Muscle of leg (tissue), 16 donors: ENCODE measurements around the gene C5AR1. TPM values are rescaled to one million over a fixed set of nuclear protein-coding genes. Genes with fewer than 3 reads are reported as not detected.
"Not testable (repeated sequence)": the region's sequence is repeated elsewhere in the genome, so short reads cannot be mapped to it uniquely, and the experiment has no call there.

Source experiments
- DNase-seq: peaks from one replicate; pipeline ENCODE4 v3.0.0; 2013
- H3K27ac ChIP-seq: one replicate; pipeline ENCODE4 v1.5.1; 2013; ENCODE audit warnings: mild to moderate bottlenecking, low read length, control low read depth
- H3K27me3 ChIP-seq: one replicate; pipeline ENCODE4 v1.6.1; 2013; ENCODE audit warnings: low read length; ENCODE audit not compliant: control insufficient read depth, insufficient read depth
- H3K36me3 ChIP-seq: one replicate; pipeline ENCODE4 v1.6.1; 2013; ENCODE audit warnings: low read length; ENCODE audit not compliant: control insufficient read depth, insufficient read depth
- H3K4me1 ChIP-seq: one replicate; pipeline ENCODE4 v1.6.1; 2013; ENCODE audit warnings: low read length; ENCODE audit not compliant: control insufficient read depth, insufficient read depth
- H3K4me3 ChIP-seq: one replicate; pipeline ENCODE4 v1.5.1; 2013; ENCODE audit warnings: low read length, control low read depth
- H3K9me3 ChIP-seq: replicated peaks from 2 replicates; pipeline ENCODE4 v1.6.1; 2013; ENCODE audit warnings: low read depth, low read length; ENCODE audit not compliant: control insufficient read depth
- WGBS: methylation state at CpG from one replicate; pipeline ENCODE4 v1.1.5; 2013; ENCODE audit warnings: missing lambda C conversion rate; ENCODE audit not compliant: insufficient coverage; 5-methylcytosine and 5-hydroxymethylcytosine counted together
- long read RNA-seq, 11 donors: transcript quantifications; one replicate each; lab custom pipeline, GENCODE V29; 2026
- polyA plus RNA-seq, 8 donors: library from polyadenylated mRNA; unstranded; fragments of 120-200 nt; gene quantifications; one replicate each; pipeline versions ENCODE4 v1.2.1 to v1.2.3, GENCODE V29; 2013; ENCODE audit warnings: inconsistent platforms in 1 of 8, low replicate concordance in 1 of 8; ENCODE audit not compliant: insufficient read length in 8 of 8, insufficient read depth in 1 of 8
- total RNA-seq: library from RNA; stranded (reverse); fragments of 120-200 nt; gene quantifications from one replicate; pipeline ENCODE4 v1.2.4, GENCODE V29; 2013

The C5AR1 gene
- total RNA-seq (0.53 TPM), polyA plus RNA-seq (1 to 10 TPM; 1.2 to 3.6 (median 1.9) TPM)
- long read RNA-seq, donor 1, result 0 reads
- long read RNA-seq, donor 2, result 0 reads
- long read RNA-seq, donor 3, partial matches to known transcripts, result 0 of 3 reads
- long read RNA-seq, donor 3, other reads (novel, unspliced or antisense), result 0 of 3 reads
- long read RNA-seq, donor 4, partial matches to known transcripts, result 0 of 1 reads
- long read RNA-seq, donor 4, other reads (novel, unspliced or antisense), result 0 of 1 reads
- long read RNA-seq, donor 5, partial matches to known transcripts, result 0 of 1 reads
- long read RNA-seq, donor 5, other reads (novel, unspliced or antisense), result 0 of 1 reads
- long read RNA-seq, donor 6, result 0 reads
- long read RNA-seq, donor 7, result 0 reads
- long read RNA-seq, donor 8, result 0 reads
- long read RNA-seq, donor 9, partial matches to known transcripts, result 0 of 1 reads
- long read RNA-seq, donor 9, other reads (novel, unspliced or antisense), result 0 of 1 reads
- long read RNA-seq, donor 10, partial matches to known transcripts, result 0 of 1 reads
- long read RNA-seq, donor 10, other reads (novel, unspliced or antisense), result 0 of 1 reads
- long read RNA-seq, donor 11, partial matches to known transcripts, result 0 of 1 reads
- long read RNA-seq, donor 11, other reads (novel, unspliced or antisense), result 0 of 1 reads

DNA sequence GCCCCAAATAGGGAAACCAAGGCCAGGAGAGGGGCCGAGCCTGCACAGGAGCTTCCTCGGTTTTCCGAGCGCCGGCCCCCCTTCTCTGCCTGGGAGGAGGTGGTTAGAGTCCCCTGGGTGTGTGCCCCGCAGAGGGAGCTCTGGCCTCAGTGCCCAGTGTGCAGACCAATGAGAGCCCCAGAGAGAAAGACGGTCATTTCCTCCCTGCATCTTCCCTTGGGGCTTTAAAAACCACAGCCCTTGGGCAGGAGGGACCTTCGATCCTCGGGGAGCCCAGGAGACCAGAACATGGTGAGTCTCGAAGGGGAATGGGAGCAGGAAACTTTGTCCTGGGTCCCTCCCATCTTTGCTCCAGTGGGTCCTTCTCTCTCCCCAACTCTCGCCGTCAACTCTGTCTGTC, at the start of gene C5AR1:
TSS of gene C5AR1 (plus strand) at position 254 of the 400 bp plus-strand sequence. CDS start at position 289, 35 bp downstream.
- DNase-seq, result peak; percentile 46
- Histone ChIP-seq H3K36me3 (no peaks in the 10 kb centered on the region), H3K4me1 (no peaks in the 10 kb centered on the region), H3K4me3 (peak within 1 kb of the TSS; percentile 19), H3K9me3 (no peaks in the 10 kb centered on the region), H3K27ac (peak within 1 kb of the TSS; percentile 20), H3K27me3 (no peaks in the 10 kb centered on the region)
- WGBS, result 29% methylated on average over 5 of the region's 12 CpGs

DNA sequence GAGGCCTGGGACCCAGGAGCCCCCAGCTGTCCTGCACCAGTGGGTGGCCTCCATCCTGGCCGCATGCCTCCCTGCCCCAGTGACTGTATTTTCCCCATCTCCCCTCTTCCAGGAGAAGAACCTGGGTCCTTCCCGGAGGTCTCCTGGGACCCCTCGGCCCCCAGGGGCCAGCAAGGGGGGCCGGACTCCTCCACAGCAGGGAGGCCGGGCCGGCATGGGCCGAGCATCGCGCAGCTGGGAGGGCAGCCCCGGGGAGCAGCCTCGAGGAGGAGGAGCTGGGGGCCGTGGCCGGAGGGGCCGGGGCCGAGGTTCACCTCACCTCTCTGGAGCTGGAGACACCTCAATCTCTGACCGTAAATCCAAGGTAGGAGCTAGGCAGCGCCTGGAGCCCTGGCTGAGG, 49.2 kb upstream of the C5AR1 start:
- Histone ChIP-seq H3K27ac (no peak overlapping the region), H3K36me3 (peaks cover 63% of the 10 kb centered on the region), H3K4me3 (no peak overlapping the region), H3K27me3 (no peaks in the 10 kb centered on the region), H3K9me3 (no peaks in the 10 kb centered on the region), H3K4me1 (peaks cover 22% of the 10 kb centered on the region)
- 90% methylated on average over 16 of the region's 17 CpGs for WGBS
- no peak for DNase-seq

- 92% methylated on average over 8 of the region's 14 CpGs for WGBS
- not testable (repeated sequence) for H3K4me3 ChIP-seq, DNase-seq, H3K27me3 ChIP-seq, H3K27ac ChIP-seq, H3K9me3 ChIP-seq
- H3K4me1 ChIP-seq, result peaks cover 22% of the 10 kb centered on the region
- H3K36me3 ChIP-seq, result peaks cover 75% of the 10 kb centered on the region
These were observed 47.5 kb upstream of the C5AR1 start for GRCh38 chr19:47261946-47262793.

GRCh38 chr19:47264629-47265028, 45.0 kb upstream of the C5AR1 start:
- Histone ChIP-seq H3K9me3 (no peaks in the 10 kb centered on the region), H3K4me3 (no peak overlapping the region), H3K27ac (no peak overlapping the region), H3K4me1 (peaks cover 13% of the 10 kb centered on the region), H3K36me3 (peaks cover 76% of the 10 kb centered on the region), H3K27me3 (no peaks in the 10 kb centered on the region)
- WGBS, result 93% methylated on average over 30 of the region's 30 CpGs
- DNase-seq, result no peak

GRCh38 chr19:47266401-47266941, 43.2 kb upstream of the C5AR1 start:
- 85% methylated on average over 12 of the region's 21 CpGs for WGBS
- Histone ChIP-seq H3K27me3 (no peaks in the 10 kb centered on the region), H3K36me3 (peaks cover 76% of the 10 kb centered on the region), H3K4me3 (no peak overlapping the region), H3K9me3 (no peaks in the 10 kb centered on the region), H3K4me1 (peaks cover 13% of the 10 kb centered on the region), H3K27ac (no peak overlapping the region)
- no peak for DNase-seq

DNA sequence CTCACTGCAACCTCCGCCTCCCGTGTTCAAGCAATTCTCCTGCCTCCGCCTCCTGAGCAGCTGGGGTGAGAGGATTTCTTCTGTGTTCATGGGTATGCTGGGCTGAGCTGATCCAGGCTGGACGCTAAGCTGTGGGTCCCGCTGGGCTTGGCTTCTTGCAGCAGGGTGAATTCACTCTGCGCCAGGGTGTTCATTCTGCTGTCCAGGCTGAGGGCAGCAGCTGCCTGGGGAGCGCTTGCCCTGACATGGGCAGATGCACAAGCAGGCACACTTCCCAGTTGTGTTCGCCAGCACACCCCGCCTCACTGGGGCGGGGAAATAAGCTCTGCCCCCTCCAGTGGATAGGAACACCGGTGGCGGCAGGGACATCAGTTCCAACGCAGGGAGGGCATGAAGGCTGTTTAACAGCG, 42.3 kb upstream of the C5AR1 start:
- H3K27me3 ChIP-seq, result no peaks in the 10 kb centered on the region
- peaks cover 16% of the 10 kb centered on the region for H3K4me1 ChIP-seq
- peak overlapping the region; percentile 69 for H3K27ac ChIP-seq
- H3K9me3 ChIP-seq, result no peaks in the 10 kb centered on the region
- H3K36me3 ChIP-seq, result peaks cover 78% of the 10 kb centered on the region
- WGBS, result 76% methylated on average over 12 of the region's 14 CpGs
- DNase-seq, result peak; percentile 74
- H3K4me3 ChIP-seq, result no peak overlapping the region

DNA sequence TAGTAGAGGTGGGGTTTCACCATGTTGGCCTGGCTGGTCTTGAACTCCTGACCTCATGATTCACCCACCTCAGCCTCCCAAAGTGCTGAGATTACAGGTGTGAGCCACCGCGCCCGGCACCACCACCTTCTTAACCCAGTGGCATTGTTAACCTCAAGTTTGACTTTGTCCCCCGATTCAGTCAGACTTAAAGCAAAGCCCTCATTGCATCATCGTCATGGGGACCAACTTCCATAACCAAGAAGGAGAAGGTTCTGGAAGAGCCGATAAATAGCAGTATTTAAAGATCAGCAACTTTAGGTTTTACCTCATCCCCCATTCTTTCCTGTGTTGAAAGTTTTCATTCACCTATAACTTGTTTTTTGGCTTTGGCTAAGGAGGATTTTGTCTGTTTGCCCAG, 41.6 kb upstream of the C5AR1 start:
- no CpG with 5 or more reads among the region's 6 CpGs for WGBS
- peaks cover 71% of the 10 kb centered on the region for H3K36me3 ChIP-seq

GRCh38 chr19:47269596-47269995, 40.1 kb upstream of the C5AR1 start:
- Histone ChIP-seq H3K27me3 (no peaks in the 10 kb centered on the region), H3K4me3 (no peak overlapping the region), H3K4me1 (peaks cover 28% of the 10 kb centered on the region), H3K36me3 (peaks cover 61% of the 10 kb centered on the region), H3K27ac (no peak overlapping the region), H3K9me3 (no peaks in the 10 kb centered on the region)
- no peak for DNase-seq
- WGBS, result 92% methylated on average over 6 of the region's 7 CpGs

More for the DNA sequence above, 41.6 kb upstream of the C5AR1 start:
- no peaks in the 10 kb centered on the region for H3K9me3 ChIP-seq
- H3K27ac ChIP-seq, result no peak overlapping the region
- H3K4me3 ChIP-seq, result no peak overlapping the region
- H3K27me3 ChIP-seq, result no peaks in the 10 kb centered on the region
- peaks cover 23% of the 10 kb centered on the region for H3K4me1 ChIP-seq
- no peak for DNase-seq

DNA sequence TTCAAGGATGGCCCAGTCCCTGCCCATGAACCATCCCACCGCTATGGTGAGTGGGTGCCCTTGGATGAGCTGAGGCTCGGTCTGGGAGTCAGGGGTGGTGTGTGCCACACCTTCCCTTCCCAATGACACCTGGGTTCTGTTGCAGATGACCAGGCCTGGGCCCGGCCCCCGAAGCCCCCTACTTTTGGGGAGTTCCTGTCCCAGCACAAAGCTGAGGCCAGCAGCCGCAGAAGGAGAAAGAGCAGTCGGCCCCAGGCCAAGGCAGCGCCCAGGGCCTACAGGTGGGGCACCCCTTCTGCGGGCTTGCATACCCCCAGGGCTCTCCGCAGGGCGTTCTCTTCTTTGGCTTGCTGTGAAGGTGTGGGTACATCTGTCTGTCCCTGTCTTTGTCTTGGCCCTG, 39.3 kb upstream of the C5AR1 start:
- WGBS, result 90% methylated on average over 6 of the region's 10 CpGs
- H3K36me3 ChIP-seq, result peaks cover 53% of the 10 kb centered on the region
- H3K9me3 ChIP-seq, result no peaks in the 10 kb centered on the region
- peaks cover 31% of the 10 kb centered on the region for H3K4me1 ChIP-seq
- H3K27me3 ChIP-seq, result no peaks in the 10 kb centered on the region
- no peak for DNase-seq
- H3K27ac ChIP-seq, result no peak overlapping the region
- no peak overlapping the region for H3K4me3 ChIP-seq
